GM12878 (cell line): ENCODE results near the gene IRF9. TPM values are rescaled to one million over a fixed set of nuclear protein-coding genes. Genes with fewer than 3 reads are reported as not detected.

Experiments
- ATAC-seq: fragments of 200-7000 bp; cut with Tn5 transposase; 3 replicates; pipeline ENCODE4 v1.9.1; 2020; ENCODE audit warnings: mild to moderate bottlenecking, moderate library complexity
- BruUV-seq: library from RNA; stranded (reverse); fragments of 400-500 nt; replicated peaks from 2 replicates; lab custom pipeline; 2021; lab: Mats Ljungman, UMichigan
- CTCF ChIA-PET: fragments of 300-600 bp; sonication (Branson Sonifier 250); formaldehyde crosslinking; extraction: SDS; loops from one replicate; lab custom pipeline; 2021; ENCODE audit warnings: inconsistent platforms; lab: Yijun Ruan, JAX
- POLR2A ChIA-PET: fragments of 350-600 bp; formaldehyde crosslinking; extraction: SDS; loops from one replicate; lab custom pipeline; 2021; ENCODE audit warnings: inconsistent platforms; lab: Charles Lee
- RAD21 ChIA-PET: fragments of 300-600 bp; sonication (Branson Sonifier 250); formaldehyde crosslinking; loops from one replicate; lab custom pipeline; 2023; ENCODE audit warnings: antibody characterized with exemption; ENCODE audit not compliant: unreplicated experiment; lab: Charles Lee
- SMC1A ChIA-PET: fragments of 300-600 bp; sonication (Branson Sonifier 250); formaldehyde crosslinking; loops from one replicate; lab custom pipeline; 2023; ENCODE audit not compliant: unreplicated experiment, uncharacterized antibody; lab: Charles Lee
- DNase-seq: peaks from one replicate; pipeline ENCODE4 v3.0.0-alpha.2; 2011; ENCODE audit warnings: low read depth, low spot score
- FAIRE-seq: peaks from 3 replicates; lab custom pipeline; 2011; peaks lifted over from hg19 to GRCh38; lab: Jason Lieb, UNC
- H2AFZ ChIP-seq: 2 replicates; pipeline ENCODE4 v1.6.0; 2011; ENCODE audit warnings: low read depth, low read length, control low read depth; ENCODE audit not compliant: control insufficient read depth
- H3K27ac ChIP-seq: 2 replicates; pipeline ENCODE4 v1.5.1; 2011; ENCODE audit warnings: control low read depth; ENCODE audit not compliant: control insufficient read depth, insufficient read depth
- H3K27me3 ChIP-seq, 2 experiments: replicated peaks in 1 of 2; 2 replicates each; pipeline versions ENCODE4 v1.6.0 to v1.6.1; 2011; ENCODE audit warnings: low read length in 1 of 2; ENCODE audit not compliant: control insufficient read depth in 2 of 2, insufficient read depth in 2 of 2
- H3K36me3 ChIP-seq, 2 experiments: 2 replicates each; pipeline ENCODE4 v1.5.1; 2011; ENCODE audit warnings: low read length in 1 of 2; ENCODE audit not compliant: control insufficient read depth in 2 of 2, insufficient read depth in 2 of 2
- H3K4me1 ChIP-seq: 2 replicates; pipeline ENCODE4 v1.6.1; 2011; ENCODE audit warnings: mild to moderate bottlenecking, low read length, moderate library complexity, mixed read lengths; ENCODE audit not compliant: control insufficient read depth, insufficient read depth
- H3K4me2 ChIP-seq: 2 replicates; pipeline ENCODE4 v1.6.0; 2011; ENCODE audit warnings: control low read depth; ENCODE audit not compliant: control insufficient read depth, insufficient read depth
- H3K4me3 ChIP-seq: fragments of 200-600 bp; sonication (generic); 2 replicates; pipeline ENCODE4 v1.5.1; 2016
- H3K79me2 ChIP-seq: 2 replicates; pipeline ENCODE4 v1.6.0; 2011; ENCODE audit warnings: low read length; ENCODE audit not compliant: control insufficient read depth, insufficient read depth
- H3K9ac ChIP-seq: 2 replicates; pipeline ENCODE4 v1.8.0; 2011; ENCODE audit warnings: low read length, control low read depth, mixed read lengths; ENCODE audit not compliant: control insufficient read depth, insufficient read depth
- H3K9me3 ChIP-seq: replicated peaks from 3 replicates; pipeline ENCODE4 v1.5.1; 2011; ENCODE audit warnings: mild to moderate bottlenecking, low read length; ENCODE audit not compliant: control insufficient read depth, insufficient read depth
- H4K20me1 ChIP-seq: 2 replicates; pipeline ENCODE4 v1.6.0; 2011; ENCODE audit not compliant: control insufficient read depth, insufficient read depth
- BCLAF1 ChIP-seq: fragments of 450-650 bp; IDR thresholded peaks from 2 replicates; pipeline ENCODE4 v1.6.1; 2017; ENCODE audit warnings: antibody characterized with exemption, mild to moderate bottlenecking, moderate library complexity
- EED ChIP-seq: sonication (generic); IDR thresholded peaks from 2 replicates; pipeline ENCODE4 v1.6.1; 2016; ENCODE audit warnings: antibody characterized with exemption, low read depth
- MTA2 ChIP-seq: fragments of 450-650 bp; IDR thresholded peaks from 2 replicates; pipeline ENCODE4 v1.6.1; 2016; ENCODE audit warnings: low read depth, mild to moderate bottlenecking, moderate library complexity
- NFIC ChIP-seq: IDR thresholded peaks from 2 replicates; pipeline ENCODE4 v1.6.1; 2012; ENCODE audit warnings: low read depth, mild to moderate bottlenecking, inconsistent platforms, low read length, moderate library complexity
- NFYB ChIP-seq: IDR thresholded peaks from 2 replicates; pipeline ENCODE4 v1.6.1; 2011; ENCODE audit warnings: low read depth, mild to moderate bottlenecking, low read length, improper control_type of control experiment, moderate library complexity; ENCODE audit not compliant: insufficient read depth
- PAX5 ChIP-seq: IDR thresholded peaks from 2 replicates; pipeline ENCODE4 v1.6.1; 2011; ENCODE audit warnings: low read depth, low read length, borderline replicate concordance
- POLR2AphosphoS2 ChIP-seq: IDR thresholded peaks from 2 replicates; pipeline ENCODE4 v1.6.1; 2011; ENCODE audit warnings: low read depth, mild to moderate bottlenecking, low read length, improper control_type of control experiment, moderate library complexity
- RUNX3 ChIP-seq: IDR thresholded peaks from 2 replicates; pipeline ENCODE4 v1.6.1; 2012; ENCODE audit warnings: low read length, inconsistent platforms
- SPI1 ChIP-seq: IDR thresholded peaks from 2 replicates; pipeline ENCODE4 v1.6.1; 2011; ENCODE audit warnings: low read depth, mild to moderate bottlenecking, low read length, moderate library complexity, borderline replicate concordance; ENCODE audit not compliant: insufficient read depth
- SUZ12 ChIP-seq: fragments of 200-600 bp; sonication (generic); IDR thresholded peaks from one replicate; pipeline ENCODE4 v1.6.1; 2018; ENCODE audit warnings: antibody characterized with exemption, mild to moderate bottlenecking; ENCODE audit not compliant: unreplicated experiment
- TARDBP ChIP-seq: IDR thresholded peaks from 2 replicates; pipeline ENCODE4 v1.6.1; 2016; ENCODE audit warnings: borderline replicate concordance
- ZBED1 ChIP-seq: IDR thresholded peaks from 2 replicates; pipeline ENCODE4 v1.6.1; 2016; ENCODE audit warnings: borderline replicate concordance
- ZBTB4 ChIP-seq: fragments of 450-650 bp; formaldehyde crosslinking; IDR thresholded peaks from 2 replicates; pipeline ENCODE4 v1.4.0; 2022; ENCODE audit warnings: mild to moderate bottlenecking, moderate library complexity
- WGBS: methylation state at CpG from one replicate; pipeline ENCODE4 v1.1.6; 2016; ENCODE audit warnings: low lambda C conversion rate; ENCODE audit not compliant: insufficient replicate concordance, insufficient coverage; ENCODE audit errors: missing lambda C conversion rate; 5-methylcytosine and 5-hydroxymethylcytosine counted together
- in situ Hi-C: fragments of 300-500 bp; cut with MboI; formaldehyde crosslinking; loops from 9 replicates; pipeline ENCODE4 v1.14.3; 2018; ENCODE audit warnings: mixed read lengths
- intact Hi-C: fragments of 100-400 bp; cut with micrococcal nuclease; formaldehyde crosslinking; loops from one replicate; pipeline ENCODE4 v1.14.2; 2022; ENCODE audit not compliant: unreplicated experiment
- polyA plus RNA-seq, 11 experiments: library from polyadenylated mRNA; depleted of rRNA in 4 of 11; unstranded in 6 of 11; stranded (reverse) in 5 of 11; fragments of >200 nt; fragmentation: Nextera tagmentation in 4 of 11; fragmentation: Illumina TruSeq in 1 of 11; extraction: Ambion mirVana in 4 of 11; extraction: Trizol in 1 of 11; gene quantifications; 1 replicate in 1 of 11; 2 replicates in 10 of 11; pipeline versions ENCODE4 v1.2.1 to v1.2.3, GENCODE V29; 2011 to 2016; ENCODE audit warnings: inconsistent platforms in 2 of 11, missing spikeins in 2 of 11, low read depth in 1 of 11
- total RNA-seq, 4 experiments: library from RNA; depleted of rRNA in 3 of 4; stranded (reverse); fragments of >200 nt in 3 of 4; fragmentation: Illumina TruSeq in 1 of 4; extraction: Trizol in 1 of 4; gene quantifications; 2 replicates each; pipeline versions ENCODE4 v1.2.1 to v1.2.3, GENCODE V29; 2013 to 2021
- TF ChIP-seq, protein P1 (sequence below): fragments of 450-650 bp; IDR thresholded peaks from 2 replicates; pipeline ENCODE4 v1.6.1; 2016; ENCODE audit warnings: mild to moderate bottlenecking, moderate library complexity, borderline replicate concordance

Gene IRF9
- total and polyA plus RNA-seq, 10 of the 15 experiments (the other 5 are each of a cell fraction or from before 2014, with no cell fraction given), result 47.6 to 234 (median 148) TPM

GRCh38 chr14:24207104-24207551, 46.1 kb downstream of the IRF9 start:
- no peak for DNase-seq
- Histone ChIP-seq H3K27me3 (no peaks in the 10 kb centered on the region), H3K4me2 (no peak overlapping the region), H3K27ac (no peak overlapping the region), H3K9ac (no peak overlapping the region), H3K4me3 (no peak overlapping the region), H2AFZ (no peak overlapping the region), H3K79me2 (peaks cover 10% of the 10 kb centered on the region), H4K20me1 (0 out of 2 replicates have a peak, but pooled peaks cover 3% of the 10 kb centered on the region), H3K9me3 (peaks cover 3% of the 10 kb centered on the region; the same call in 2 of the 3 replicates), H3K4me1 (peaks cover 3% of the 10 kb centered on the region), H3K36me3 (peaks cover 3 to 36% of the 10 kb centered on the region in 2 experiments; a peak in 3 of 4 replicates)
- ChIA-PET CTCF (interaction anchor here (1.1 kb wide), 1 partner anchor 171 kb away, joined by 3 read pairs; no protein-coding TSS in a partner anchor), POLR2A (interaction anchor here (0.6 to 1.6 kb wide), 4 partner anchors 11 to 59 kb away, joined by 3 to 11 read pairs (median 4); partner anchors contain the start of genes RNF31 and TM9SF1), RAD21 (no interaction called here), SMC1A (no interaction called here)
- FAIRE-seq, result no peak
- WGBS, result 88% methylated on average over 5 of the region's 5 CpGs
- in situ Hi-C loops (no loop called here), intact Hi-C loops (no loop called here)
- ATAC-seq, result no peak; the same call in 2 of the 3 replicates
- BruUV-seq, result no TSS peak
- TF ChIP-seq POLR2AphosphoS2, result no peak
- no peak for TF ChIP-seq SUZ12
- no peak for TF ChIP-seq MTA2
- TF ChIP-seq SPI1, result no peak
- no peak for TF ChIP-seq EED
- no peak for TF ChIP-seq ZBTB4 (CRISPR knock-in tag)
- TF ChIP-seq, protein P1, sequence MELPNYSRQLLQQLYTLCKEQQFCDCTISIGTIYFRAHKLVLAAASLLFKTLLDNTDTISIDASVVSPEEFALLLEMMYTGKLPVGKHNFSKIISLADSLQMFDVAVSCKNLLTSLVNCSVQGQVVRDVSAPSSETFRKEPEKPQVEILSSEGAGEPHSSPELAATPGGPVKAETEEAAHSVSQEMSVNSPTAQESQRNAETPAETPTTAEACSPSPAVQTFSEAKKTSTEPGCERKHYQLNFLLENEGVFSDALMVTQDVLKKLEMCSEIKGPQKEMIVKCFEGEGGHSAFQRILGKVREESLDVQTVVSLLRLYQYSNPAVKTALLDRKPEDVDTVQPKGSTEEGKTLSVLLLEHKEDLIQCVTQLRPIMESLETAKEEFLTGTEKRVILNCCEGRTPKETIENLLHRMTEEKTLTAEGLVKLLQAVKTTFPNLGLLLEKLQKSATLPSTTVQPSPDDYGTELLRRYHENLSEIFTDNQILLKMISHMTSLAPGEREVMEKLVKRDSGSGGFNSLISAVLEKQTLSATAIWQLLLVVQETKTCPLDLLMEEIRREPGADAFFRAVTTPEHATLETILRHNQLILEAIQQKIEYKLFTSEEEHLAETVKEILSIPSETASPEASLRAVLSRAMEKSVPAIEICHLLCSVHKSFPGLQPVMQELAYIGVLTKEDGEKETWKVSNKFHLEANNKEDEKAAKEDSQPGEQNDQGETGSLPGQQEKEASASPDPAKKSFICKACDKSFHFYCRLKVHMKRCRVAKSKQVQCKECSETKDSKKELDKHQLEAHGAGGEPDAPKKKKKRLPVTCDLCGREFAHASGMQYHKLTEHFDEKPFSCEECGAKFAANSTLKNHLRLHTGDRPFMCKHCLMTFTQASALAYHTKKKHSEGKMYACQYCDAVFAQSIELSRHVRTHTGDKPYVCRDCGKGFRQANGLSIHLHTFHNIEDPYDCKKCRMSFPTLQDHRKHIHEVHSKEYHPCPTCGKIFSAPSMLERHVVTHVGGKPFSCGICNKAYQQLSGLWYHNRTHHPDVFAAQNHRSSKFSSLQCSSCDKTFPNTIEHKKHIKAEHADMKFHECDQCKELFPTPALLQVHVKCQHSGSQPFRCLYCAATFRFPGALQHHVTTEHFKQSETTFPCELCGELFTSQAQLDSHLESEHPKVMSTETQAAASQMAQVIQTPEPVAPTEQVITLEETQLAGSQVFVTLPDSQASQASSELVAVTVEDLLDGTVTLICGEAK, result no peak
- no peak for TF ChIP-seq TARDBP
- TF ChIP-seq NFIC, result no peak
- no peak for TF ChIP-seq BCLAF1
- no peak for TF ChIP-seq ZBED1
- TF ChIP-seq PAX5, result no peak
- TF ChIP-seq NFYB, result no peak
- no peak for TF ChIP-seq RUNX3
